Stimulated activated CD4-positive, alpha-beta T cell treated with anti-CD3 and anti-CD28 coated beads, Interleukin-2, amount 100 ng/mL, for 24 hours (primary cell): ENCODE data around the gene ARL5B.

Experiments used
- DNase-seq, 2 donors: peaks; one replicate each; pipeline ENCODE4 v3.0.0-alpha.2; 2020

ARL5B gene

GRCh38 chr10:18718991-18719390 lies 59.8 kb downstream of the ARL5B start:
- no peak for DNase-seq

DNA sequence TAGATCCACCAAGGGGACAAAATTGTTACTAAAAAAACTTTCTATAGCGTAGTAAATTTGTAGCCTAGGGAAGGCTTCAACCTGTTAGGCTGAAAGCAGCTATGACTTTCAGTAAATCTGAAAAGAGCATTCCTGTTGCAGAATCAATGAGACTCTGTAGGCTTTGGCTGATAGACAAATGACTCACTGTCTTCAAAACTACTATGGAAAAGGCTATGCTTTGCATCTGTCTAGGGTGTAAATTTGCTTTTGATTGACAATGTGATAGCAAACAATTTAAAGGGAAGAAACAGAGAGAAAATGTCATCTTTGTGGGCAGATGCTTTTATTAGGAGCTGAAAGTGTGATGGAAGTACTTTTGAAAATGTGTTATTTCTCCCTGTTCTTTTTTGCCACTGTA lies 60.6 kb downstream of the ARL5B start:
- DNase-seq, result no peak

DNA sequence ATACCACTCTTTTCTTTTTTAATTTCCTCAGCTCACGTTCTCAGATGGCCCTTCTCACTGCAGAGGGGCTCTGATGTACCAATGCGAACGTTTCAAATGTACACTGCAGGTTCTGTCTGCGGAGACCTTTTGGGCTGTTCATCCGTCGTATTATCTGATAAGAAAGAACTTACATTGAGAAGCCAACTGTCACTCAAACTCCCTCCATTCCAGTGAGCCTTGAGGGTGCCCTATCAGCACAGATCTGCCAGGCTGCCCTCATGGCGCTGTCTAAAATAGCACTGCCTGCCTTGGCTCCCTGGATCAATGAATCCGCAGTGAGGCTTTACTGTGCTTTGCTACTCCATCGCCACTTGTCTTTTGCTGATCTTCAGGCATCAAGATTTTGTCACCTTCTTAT lies 61.8 kb downstream of the ARL5B start:
- DNase-seq, result no peak

GRCh38 chr10:18723801-18724200 lies 64.6 kb downstream of the ARL5B start:
- no peak for DNase-seq
